ENCODE data around the gene NUP210L. TPM values are rescaled to one million over a fixed set of nuclear protein-coding genes. Genes with fewer than 3 reads are reported as not detected.

The NUP210L gene
- total and polyA plus RNA-seq, 11 donors, result 0.04 to 0.31 (median 0.05) TPM; not detected in 8

GRCh38 chr1:153946622-153947241 lies 208.1 kb downstream of the NUP210L start, which contains the start of gene DENND4B:
DENND4B (minus strand) TSS chr1:153946718; CDS start chr1:153944374, 2,344 bp downstream.
- Histone ChIP-seq H3K4me1 (peaks cover 0 to 43% (median 29%) of the 10 kb centered on the region in 12 donors), H3K9me3 (no peaks in the 10 kb centered on the region), H3K27me3 (no peaks in the 10 kb centered on the region), H3K4me3 (peak within 1 kb of the TSS; percentile 67 to 100 (median 92)), H3K36me3 (peaks cover 0 to 70% (median 60%) of the 10 kb centered on the region in 9 donors), H3K27ac (peak within 1 kb of the TSS; percentile 97 to 100 (median 100))
- intact Hi-C loops (cut with DNase I), result loop anchor here in 9 of 10 donors (1.0 to 10.0 kb wide), 10 partner anchors 12 to 269 kb away; partner anchors contain the start of genes GATAD2B (in 2 of the 9), CRTC2 (in 1 of the 9), JTB (in 1 of the 9) and NPR1 (in 1 of the 9)
- peak; percentile 53 to 81 (median 77) for ATAC-seq
- peak; percentile 85 to 94 (median 87) for DNase-seq
- TF ChIP-seq CTCF (IDR thresholded peaks at IDR 0.05) (peak; percentile 82 to 99 (median 95)), POLR2A (IDR thresholded peaks at IDR 0.05) (no peak)
- 9 to 13% (median 9%) methylated on average over 21 to 28 of the region's 28 CpGs for WGBS, 4 donors

GRCh38 chr1:153945795-153946621 lies 208.9 kb downstream of the NUP210L start:
- H3K27me3 ChIP-seq, result no peaks in the 10 kb centered on the region
- peak overlapping the region; percentile 67 to 100 (median 92) for H3K4me3 ChIP-seq
- ATAC-seq, result peak; percentile 65 to 85 (median 82)
- H3K4me1 ChIP-seq, result peaks cover 0 to 43% (median 29%) of the 10 kb centered on the region in 12 donors
- H3K27ac ChIP-seq, result peak overlapping the region; percentile 97 to 100 (median 100)
- 0% methylated on average over 33 to 95 of the region's 95 CpGs for WGBS, 4 donors
- peak; percentile 90 to 96 (median 94) for DNase-seq
- TF ChIP-seq POLR2A (IDR thresholded peaks at IDR 0.05), result peak in 1 of 2 donors; percentile 42
- no peak for TF ChIP-seq CTCF (IDR thresholded peaks at IDR 0.05)
- H3K36me3 ChIP-seq, result peaks cover 0 to 69% (median 57%) of the 10 kb centered on the region in 9 donors
- no peaks in the 10 kb centered on the region for H3K9me3 ChIP-seq
- intact Hi-C loops (cut with DNase I), result loop anchor here in 9 of 10 donors (1.0 to 10.0 kb wide), 11 partner anchors 12 to 269 kb away; partner anchors contain the start of genes GATAD2B (in 3 of the 9), CRTC2 (in 1 of the 9), JTB (in 1 of the 9) and NPR1 (in 1 of the 9)

GRCh38 chr1:153945131-153945794 lies 209.6 kb downstream of the NUP210L start:
- Histone ChIP-seq H3K4me3 (peak overlapping the region; percentile 67 to 100 (median 92)), H3K27ac (peak overlapping the region; percentile 97 to 100 (median 100)), H3K36me3 (peaks cover 0 to 69% (median 57%) of the 10 kb centered on the region in 9 donors), H3K9me3 (no peaks in the 10 kb centered on the region), H3K27me3 (no peaks in the 10 kb centered on the region), H3K4me1 (peaks cover 0 to 43% (median 29%) of the 10 kb centered on the region in 12 donors)
- ATAC-seq (peak; percentile 60 to 76 (median 72)), DNase-seq (peak; percentile 76 to 88 (median 85))
- TF ChIP-seq CTCF (IDR thresholded peaks at IDR 0.05) (no peak), POLR2A (IDR thresholded peaks at IDR 0.05) (no peak)
- WGBS, 4 donors, result 29 to 32% (median 31%) methylated on average over 11 to 12 of the region's 12 CpGs
- intact Hi-C loops (cut with DNase I), result loop anchor here in 8 of 10 donors (1.0 to 10.0 kb wide), 7 partner anchors 22 to 268 kb away; partner anchors contain the start of genes GATAD2B (in 1 of the 8), NPR1 (in 1 of the 8) and RAB13 (in 1 of the 8)

All from heart left ventricle (tissue), 16 donors.